HTR-8/SVneo (cell line): ENCODE measurements around the gene DCAF17.
"Not testable (repeated sequence)": the region's sequence is repeated elsewhere in the genome, so short reads cannot be mapped to it uniquely, and the experiment has no call there.

ENCODE experiments used
- DNase-seq: peaks from one replicate; pipeline ENCODE4 v3.0.0; 2011; ENCODE audit warnings: low spot score, mixed read lengths; ENCODE audit not compliant: insufficient read length
- FAIRE-seq: peaks from 2 replicates; lab custom pipeline; 2011; peaks lifted over from hg19 to GRCh38; lab: Jason Lieb, UNC

Gene DCAF17

GRCh38 chr2:171410101-171410500, 23.9 kb upstream of the DCAF17 start:
- no peak for DNase-seq
- FAIRE-seq, result no peak

DNA sequence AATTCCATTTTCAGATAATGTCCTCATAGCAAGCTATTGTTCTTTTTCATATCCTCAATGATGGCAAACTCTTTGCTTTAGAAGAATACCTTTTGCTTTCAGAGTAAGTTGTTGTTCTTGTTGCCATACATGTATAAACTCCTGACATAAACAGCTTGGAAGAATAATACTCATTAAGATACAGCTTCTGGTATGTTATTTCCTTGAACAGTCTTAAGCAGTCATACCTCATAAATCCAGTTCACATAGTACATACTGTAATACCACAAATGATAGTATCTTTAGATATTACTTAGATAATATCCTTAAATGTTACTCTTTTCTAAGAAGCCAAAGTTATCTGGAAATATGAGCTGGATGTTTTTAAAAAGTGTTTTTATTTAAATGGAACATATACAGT, 23.4 kb upstream of the DCAF17 start:
- no peak for DNase-seq
- no peak for FAIRE-seq

- DNase-seq, result no peak
- FAIRE-seq, result no peak
Measured at GRCh38 chr2:171411214-171411613, 22.8 kb upstream of the DCAF17 start.

- DNase-seq, result no peak
- no peak for FAIRE-seq
Measured at GRCh38 chr2:171411791-171412483, 22.1 kb upstream of the DCAF17 start.

GRCh38 chr2:171412571-171413175, 21.4 kb upstream of the DCAF17 start:
- no peak for FAIRE-seq
- DNase-seq, result no peak

DNA sequence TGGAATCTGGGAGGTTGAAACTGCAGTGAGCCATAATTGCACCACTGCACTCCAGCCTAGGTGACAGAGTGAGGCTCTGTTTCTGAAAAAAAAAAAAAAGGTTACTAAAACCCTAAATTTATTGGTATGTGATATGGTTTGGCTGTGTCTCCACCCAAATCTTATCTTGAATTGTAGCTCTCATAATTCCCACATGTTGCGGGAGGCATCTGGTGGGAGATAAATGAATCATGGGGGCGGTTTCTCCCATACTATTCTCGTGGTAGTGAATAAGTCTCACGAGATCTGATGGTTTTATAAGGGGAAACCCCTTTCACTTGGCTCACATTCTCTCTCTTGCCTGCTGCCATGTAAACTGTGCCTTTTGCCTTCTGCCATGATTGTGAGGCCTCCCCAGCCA, 19.4 kb upstream of the DCAF17 start:
- not testable (repeated sequence) for DNase-seq, FAIRE-seq

- FAIRE-seq, result peak; percentile 86
- peak; percentile 81 for DNase-seq
Measured at GRCh38 chr2:171416009-171416926, 17.8 kb upstream of the DCAF17 start.

DNA sequence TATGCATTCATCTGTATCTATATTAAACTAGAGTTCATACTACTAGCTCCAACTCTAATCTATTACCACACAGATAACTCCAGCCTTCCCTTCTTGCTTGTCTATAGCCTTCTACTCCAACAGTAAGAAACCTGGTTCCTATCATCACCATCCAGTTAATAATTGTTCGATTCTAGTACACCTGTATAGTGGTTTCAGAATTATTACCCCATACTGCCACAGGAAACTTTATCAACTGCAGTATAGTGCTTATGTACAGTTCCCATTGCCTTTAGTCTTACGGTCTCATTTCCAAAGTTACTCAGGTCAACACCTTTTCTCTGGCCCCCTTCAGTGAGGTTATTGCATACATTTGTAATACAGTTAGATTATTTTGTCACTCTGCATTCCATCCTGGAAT, 14.7 kb upstream of the DCAF17 start:
- no peak for DNase-seq
- no peak for FAIRE-seq

DNA sequence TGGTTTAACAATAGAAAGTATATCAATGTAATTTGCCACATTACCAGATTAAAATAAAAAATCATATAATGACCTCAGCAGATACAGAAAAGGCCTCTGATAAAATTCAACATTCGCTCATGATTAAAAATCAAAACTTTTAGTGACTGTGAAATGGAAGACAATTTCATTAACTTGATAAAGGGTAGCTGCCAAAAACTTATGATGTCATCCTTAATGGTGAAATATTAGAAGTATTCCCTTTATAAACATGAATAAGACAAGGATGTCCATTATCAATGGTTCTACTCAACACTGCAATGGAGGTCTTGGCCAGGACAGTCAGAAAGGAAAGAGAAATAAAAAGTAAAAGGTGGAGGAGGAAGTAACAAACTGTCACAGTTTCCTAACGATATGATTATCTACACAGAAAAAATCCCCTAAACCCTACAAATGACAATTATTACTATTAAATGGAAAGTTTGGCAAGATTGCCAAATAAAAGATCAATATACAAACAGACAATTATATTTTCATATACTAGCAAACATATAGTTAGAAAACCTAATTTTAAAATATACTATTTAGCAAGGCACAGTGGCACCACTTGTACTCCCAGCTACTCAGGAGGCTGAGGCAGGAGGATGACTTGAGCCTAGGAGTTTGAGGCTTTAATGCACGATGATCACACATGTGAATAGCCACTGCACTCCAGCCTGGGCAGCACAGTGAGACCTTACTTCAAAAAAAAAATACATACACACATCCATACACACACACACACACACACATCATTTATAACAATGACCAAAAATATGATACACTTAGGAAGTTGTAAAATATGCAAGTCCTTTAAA, 13.1 kb upstream of the DCAF17 start:
- DNase-seq (no peak), FAIRE-seq (no peak)

- not testable (repeated sequence) for FAIRE-seq, DNase-seq
Measured at GRCh38 chr2:171422710-171423495, 11.1 kb upstream of the DCAF17 start.

DNA sequence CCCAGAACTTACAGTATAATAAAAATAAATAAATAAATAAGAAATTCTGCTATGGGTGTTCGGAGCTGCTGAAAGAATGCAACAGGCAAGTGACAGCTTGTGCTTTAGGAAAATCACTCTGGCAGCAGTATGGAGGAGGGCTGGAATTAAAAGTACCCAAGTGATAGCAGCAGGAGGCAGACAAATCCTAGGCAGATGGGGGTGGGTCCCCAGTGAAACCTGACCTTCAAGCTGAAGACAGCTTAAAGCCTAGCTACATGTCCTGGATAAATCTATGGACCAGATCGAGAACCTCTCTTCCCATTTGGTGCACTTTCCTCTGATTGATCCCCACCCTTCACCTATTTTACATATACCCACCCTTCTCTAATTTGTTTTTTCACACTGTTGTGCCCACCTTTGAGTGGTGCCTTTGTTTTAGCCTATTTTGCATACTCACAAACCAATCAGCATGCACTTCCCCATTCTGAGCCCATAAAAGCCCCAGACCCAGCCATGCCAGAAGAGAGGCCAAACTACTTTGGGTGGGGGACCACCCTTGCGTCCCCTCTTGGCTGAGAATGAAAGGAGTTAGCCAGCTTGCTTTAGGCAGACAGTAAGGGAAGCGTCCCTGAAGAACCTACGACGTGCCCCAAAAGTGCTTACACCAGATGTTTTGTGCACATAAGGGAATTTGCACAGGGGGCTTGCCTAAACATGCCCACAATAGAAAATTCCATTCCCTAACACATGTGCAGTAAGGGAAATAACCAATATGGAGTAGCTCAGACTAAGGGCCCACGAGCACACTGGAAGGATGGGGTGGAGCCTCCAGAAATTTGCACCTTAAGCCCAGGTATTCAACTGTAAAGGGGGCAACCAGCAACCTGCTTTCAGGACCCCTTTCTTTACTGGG, 3.3 kb upstream of the DCAF17 start:
- FAIRE-seq, result no peak
- DNase-seq, result no peak

- FAIRE-seq (no peak), DNase-seq (no peak)
Measured at GRCh38 chr2:171431677-171432167, 2.3 kb upstream of the DCAF17 start.

GRCh38 chr2:171432206-171432968, 1.6 kb upstream of the DCAF17 start:
- DNase-seq, result no peak
- FAIRE-seq, result no peak

DNA sequence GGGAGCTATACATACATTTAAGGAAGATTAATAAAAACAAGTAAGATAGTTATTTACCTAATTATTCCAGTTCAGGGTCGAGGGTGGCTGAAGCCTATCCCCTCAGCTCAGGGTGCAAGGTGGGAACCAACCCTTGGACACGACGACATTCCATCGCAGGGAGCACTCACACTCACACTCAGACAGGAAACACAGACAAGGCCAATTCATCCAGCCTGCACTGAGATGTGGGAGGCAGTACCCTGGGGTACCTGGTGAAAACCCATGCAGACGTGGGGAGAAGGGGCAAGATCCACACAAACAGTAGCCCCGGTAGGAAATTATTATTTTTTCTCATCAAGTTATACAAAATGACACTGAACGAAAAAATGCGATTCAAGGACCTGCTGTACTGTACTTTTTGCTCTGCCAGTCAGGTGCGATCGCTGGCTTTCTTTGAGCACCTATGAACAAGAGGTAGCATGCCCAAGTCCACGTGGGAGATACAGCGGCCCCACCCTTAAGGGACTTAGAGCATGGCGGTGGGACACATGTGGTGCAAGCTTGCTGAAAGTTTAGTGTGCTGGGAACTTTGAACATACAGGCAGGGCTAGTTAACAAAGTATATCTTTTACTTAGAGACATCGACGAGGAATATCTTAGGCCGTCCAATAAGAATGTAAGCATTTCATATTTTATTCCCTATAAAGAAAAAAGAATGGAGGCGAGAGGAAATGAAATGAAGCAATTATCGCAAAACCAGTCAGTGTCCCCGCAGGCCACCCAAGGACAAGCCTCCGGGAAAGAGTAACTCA, 860 bp upstream of the DCAF17 start:
- FAIRE-seq, result no peak
- DNase-seq, result no peak

- no peak for FAIRE-seq
Measured at GRCh38 chr2:171433763-171434012, 338 bp upstream of the DCAF17 start, which contains the start of gene METTL8. Gene METTL8 (minus strand): TSS chr2:171433990. CDS start chr2:171392185, 41,805 bp downstream.

GRCh38 chr2:171436307-171436706, 2.3 kb downstream of the DCAF17 start:
- FAIRE-seq, result no peak
- peak; percentile 34 for DNase-seq

More at GRCh38 chr2:171433763-171434012, 338 bp upstream of the DCAF17 start, which contains the start of gene METTL8:
- no peak for DNase-seq

GRCh38 chr2:171441470-171441869, 7.4 kb downstream of the DCAF17 start:
- FAIRE-seq (no peak), DNase-seq (no peak)
